Loucy (cell line): ENCODE results near the gene CACNA1C.

Experiments used
- H2AFZ ChIP-seq: fragments of 200-600 bp; sonication (generic); 2 replicates; pipeline ENCODE4 v1.6.0; 2016; ENCODE audit warnings: antibody characterized with exemption, mild to moderate bottlenecking, low read length, moderate library complexity
- H3F3A ChIP-seq: fragments of 200-600 bp; 2 replicates; pipeline ENCODE4 v1.6.0; 2016; ENCODE audit warnings: antibody characterized with exemption, low read depth, mild to moderate bottlenecking
- H3K27me3 ChIP-seq: fragments of 200-600 bp; sonication (generic); 2 replicates; pipeline ENCODE4 v1.6.1; 2014; ENCODE audit warnings: low read length, mild to moderate bottlenecking; ENCODE audit not compliant: insufficient read depth, poor library complexity, severe bottlenecking
- H3K36me3 ChIP-seq: fragments of 200-600 bp; sonication (generic); 2 replicates; pipeline ENCODE4 v1.6.1; 2016; ENCODE audit warnings: low read length; ENCODE audit not compliant: insufficient read depth
- H3K4me1 ChIP-seq: fragments of 200-600 bp; sonication (generic); 2 replicates; pipeline ENCODE4 v1.5.1; 2014; ENCODE audit warnings: low read length, mild to moderate bottlenecking; ENCODE audit not compliant: insufficient read depth, poor library complexity, severe bottlenecking
- H3K4me2 ChIP-seq: fragments of 200-600 bp; sonication (generic); 2 replicates; pipeline ENCODE4 v1.6.0; 2014; ENCODE audit warnings: antibody characterized with exemption, low read length, low read depth, mild to moderate bottlenecking; ENCODE audit not compliant: poor library complexity, severe bottlenecking
- H3K4me3 ChIP-seq: fragments of 200-600 bp; sonication (generic); 2 replicates; pipeline ENCODE4 v1.5.1; 2014; ENCODE audit warnings: low read length, mild to moderate bottlenecking, mixed read lengths; ENCODE audit not compliant: poor library complexity, severe bottlenecking
- H3K79me2 ChIP-seq: fragments of 200-600 bp; sonication (generic); 2 replicates; pipeline ENCODE4 v1.6.1; 2014; ENCODE audit warnings: low read length; ENCODE audit not compliant: insufficient read depth
- H3K9ac ChIP-seq: fragments of 200-600 bp; sonication (generic); 2 replicates; pipeline ENCODE4 v1.6.0; 2014; ENCODE audit warnings: mild to moderate bottlenecking, low read depth, low read length, moderate library complexity; ENCODE audit not compliant: poor library complexity, severe bottlenecking
- H3K9me2 ChIP-seq: fragments of 200-600 bp; sonication (generic); replicated peaks from 2 replicates; pipeline ENCODE4 v1.6.1; 2016; ENCODE audit warnings: low read depth, low read length, mixed read lengths
- H3K9me3 ChIP-seq: fragments of 200-600 bp; sonication (generic); 2 replicates; pipeline ENCODE4 v1.6.1; 2014; ENCODE audit warnings: mild to moderate bottlenecking, antibody characterized with exemption, low read length, low read depth; ENCODE audit not compliant: insufficient read depth
- H4K20me1 ChIP-seq: fragments of 200-600 bp; sonication (generic); 2 replicates; pipeline ENCODE4 v1.6.0; 2014; ENCODE audit warnings: antibody characterized with exemption, low read length, mild to moderate bottlenecking; ENCODE audit not compliant: insufficient read depth, poor library complexity, severe bottlenecking
- CTCF ChIP-seq: fragments of 200-600 bp; sonication (generic); conservative IDR thresholded peaks from 2 replicates; pipeline ENCODE4 v1.5.1; 2014; ENCODE audit warnings: mild to moderate bottlenecking, antibody characterized with exemption, low read length
- EZH2phosphoT487 ChIP-seq: fragments of 200-600 bp; IDR thresholded peaks from 2 replicates; pipeline ENCODE4 v1.6.1; 2018; ENCODE audit warnings: antibody characterized with exemption, mild to moderate bottlenecking, moderate library complexity, borderline replicate concordance

The CACNA1C gene

GRCh38 chr12:2263901-2264300 is 211.1 kb downstream of the CACNA1C start:
- Histone ChIP-seq H3K4me1 (no peaks in the 10 kb centered on the region), H3K4me3 (no peak overlapping the region), H3K79me2 (no peaks in the 10 kb centered on the region), H3K27me3 (no peaks in the 10 kb centered on the region), H3F3A (no peaks in the 10 kb centered on the region), H2AFZ (no peak overlapping the region), H3K4me2 (no peak overlapping the region), H4K20me1 (no peaks in the 10 kb centered on the region), H3K9me2 (no peaks in the 10 kb centered on the region), H3K36me3 (no peaks in the 10 kb centered on the region), H3K9ac (no peak overlapping the region), H3K9me3 (no peaks in the 10 kb centered on the region)
- TF ChIP-seq EZH2phosphoT487 (no peak), CTCF (no peak)

- Histone ChIP-seq H2AFZ (no peak overlapping the region), H3K9me2 (no peaks in the 10 kb centered on the region), H3K4me2 (no peak overlapping the region), H3K4me1 (no peaks in the 10 kb centered on the region), H3K36me3 (no peaks in the 10 kb centered on the region), H3K9ac (no peak overlapping the region), H3F3A (no peaks in the 10 kb centered on the region), H4K20me1 (no peaks in the 10 kb centered on the region), H3K9me3 (no peaks in the 10 kb centered on the region), H3K27me3 (no peaks in the 10 kb centered on the region), H3K4me3 (no peak overlapping the region), H3K79me2 (no peaks in the 10 kb centered on the region)
- TF ChIP-seq CTCF (no peak), EZH2phosphoT487 (no peak)
Observed at GRCh38 chr12:2264651-2265232, 212.0 kb downstream of the CACNA1C start.

- no peaks in the 10 kb centered on the region for H3K4me1 ChIP-seq
- H3K9me2 ChIP-seq = no peaks in the 10 kb centered on the region
- H3K4me2 ChIP-seq = no peak overlapping the region
- no peaks in the 10 kb centered on the region for H4K20me1 ChIP-seq
- no peaks in the 10 kb centered on the region for H3F3A ChIP-seq
- H3K4me3 ChIP-seq = no peak overlapping the region
- no peaks in the 10 kb centered on the region for H3K36me3 ChIP-seq
- no peaks in the 10 kb centered on the region for H3K9me3 ChIP-seq
- H3K9ac ChIP-seq = no peak overlapping the region
- no peak overlapping the region for H2AFZ ChIP-seq
- no peaks in the 10 kb centered on the region for H3K27me3 ChIP-seq
- TF ChIP-seq EZH2phosphoT487 (no peak), CTCF (no peak)
- H3K79me2 ChIP-seq = no peaks in the 10 kb centered on the region
Observed at GRCh38 chr12:2265461-2266167, 212.8 kb downstream of the CACNA1C start.
